ENCODE measurements around the gene ENOPH1.

DNA sequence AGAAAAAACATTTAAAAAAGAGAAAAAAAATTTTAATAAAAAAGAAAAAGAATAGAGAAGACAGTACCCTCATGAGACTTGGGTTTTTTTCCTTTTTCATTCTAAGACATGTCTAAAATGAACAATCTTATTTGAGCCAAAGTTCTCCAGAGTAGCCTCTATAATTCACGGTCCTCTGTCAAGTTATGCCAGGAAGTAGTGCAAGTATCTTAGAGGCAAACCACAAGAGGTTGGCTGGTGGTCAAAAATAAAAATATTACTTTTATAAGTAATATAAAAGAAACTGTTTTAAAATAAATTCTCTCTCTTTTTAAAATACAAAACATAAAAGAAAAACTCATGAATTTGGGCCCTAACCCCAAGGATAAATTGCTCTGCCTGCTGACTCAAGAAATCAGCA, 26.7 kb upstream of the ENOPH1 start:
- TF ChIP-seq POLR2A (IDR thresholded peaks at IDR 0.05), result no peak
- no peak for TF ChIP-seq POLR2AphosphoS5 (IDR thresholded peaks at IDR 0.05)
- TF ChIP-seq, protein P1, sequence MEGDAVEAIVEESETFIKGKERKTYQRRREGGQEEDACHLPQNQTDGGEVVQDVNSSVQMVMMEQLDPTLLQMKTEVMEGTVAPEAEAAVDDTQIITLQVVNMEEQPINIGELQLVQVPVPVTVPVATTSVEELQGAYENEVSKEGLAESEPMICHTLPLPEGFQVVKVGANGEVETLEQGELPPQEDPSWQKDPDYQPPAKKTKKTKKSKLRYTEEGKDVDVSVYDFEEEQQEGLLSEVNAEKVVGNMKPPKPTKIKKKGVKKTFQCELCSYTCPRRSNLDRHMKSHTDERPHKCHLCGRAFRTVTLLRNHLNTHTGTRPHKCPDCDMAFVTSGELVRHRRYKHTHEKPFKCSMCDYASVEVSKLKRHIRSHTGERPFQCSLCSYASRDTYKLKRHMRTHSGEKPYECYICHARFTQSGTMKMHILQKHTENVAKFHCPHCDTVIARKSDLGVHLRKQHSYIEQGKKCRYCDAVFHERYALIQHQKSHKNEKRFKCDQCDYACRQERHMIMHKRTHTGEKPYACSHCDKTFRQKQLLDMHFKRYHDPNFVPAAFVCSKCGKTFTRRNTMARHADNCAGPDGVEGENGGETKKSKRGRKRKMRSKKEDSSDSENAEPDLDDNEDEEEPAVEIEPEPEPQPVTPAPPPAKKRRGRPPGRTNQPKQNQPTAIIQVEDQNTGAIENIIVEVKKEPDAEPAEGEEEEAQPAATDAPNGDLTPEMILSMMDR (IDR thresholded peaks at IDR 0.05), result no peak
- no peak for TF ChIP-seq EP300 (IDR thresholded peaks at IDR 0.05)

Data from gastroesophageal sphincter (tissue), 3 donors.